Thyroid gland (tissue), 4 donors: ENCODE measurements around the gene SCAANT1.

Source experiments
- POLR2A ChIP-seq, 2 donors: fragments of 450-650 bp; IDR thresholded peaks; one replicate each; pipeline ENCODE4 v1.6.1; 2017; ENCODE audit warnings: antibody characterized with exemption in 2 of 2, mild to moderate bottlenecking in 2 of 2, moderate library complexity in 1 of 2
- TF ChIP-seq, protein P1 (sequence below), 6 experiments: fragments of 200-600 bp in 3 of 6; fragments of 450-650 bp in 3 of 6; sonication (generic) in 3 of 6; IDR thresholded peaks; one replicate each; pipeline ENCODE4 v1.5.1; 2016 to 2019; ENCODE audit warnings: antibody characterized with exemption in 6 of 6, mild to moderate bottlenecking in 2 of 6, inconsistent platforms in 1 of 6, moderate library complexity in 1 of 6

DNA sequence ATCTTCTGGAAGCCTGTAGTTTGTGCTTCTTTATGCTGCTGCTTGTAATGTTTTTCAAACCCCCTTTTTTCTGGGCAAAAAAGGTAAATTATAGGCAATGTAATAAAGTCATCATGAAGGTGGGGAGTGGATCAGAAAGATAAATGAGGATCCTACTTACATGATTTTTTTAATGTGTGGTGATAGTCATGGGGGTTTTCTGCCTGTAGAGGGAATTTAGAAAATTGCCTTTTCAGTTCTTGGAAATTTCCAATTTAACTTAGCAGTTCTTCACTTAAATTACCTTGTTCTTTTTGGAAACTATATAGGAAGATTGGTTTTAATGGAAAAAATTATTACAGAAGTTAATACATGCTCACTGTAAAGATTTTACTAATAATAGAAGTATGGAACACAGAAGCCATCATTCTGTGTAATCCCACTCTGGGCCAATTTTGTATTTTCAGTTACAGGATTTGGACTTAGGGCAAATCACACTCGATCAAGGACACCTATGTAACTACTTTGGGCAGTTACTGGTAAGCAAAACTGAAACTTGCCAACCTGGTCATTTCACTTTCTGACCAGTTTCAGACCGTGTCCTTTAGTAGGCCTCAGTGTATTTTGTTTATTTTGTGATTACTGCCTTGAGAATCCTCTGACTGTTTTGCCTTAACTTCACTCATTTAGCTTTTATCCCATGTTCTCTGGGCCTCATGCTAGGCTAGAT, 10.5 kb upstream of the SCAANT1 start:
- TF ChIP-seq, protein P1, sequence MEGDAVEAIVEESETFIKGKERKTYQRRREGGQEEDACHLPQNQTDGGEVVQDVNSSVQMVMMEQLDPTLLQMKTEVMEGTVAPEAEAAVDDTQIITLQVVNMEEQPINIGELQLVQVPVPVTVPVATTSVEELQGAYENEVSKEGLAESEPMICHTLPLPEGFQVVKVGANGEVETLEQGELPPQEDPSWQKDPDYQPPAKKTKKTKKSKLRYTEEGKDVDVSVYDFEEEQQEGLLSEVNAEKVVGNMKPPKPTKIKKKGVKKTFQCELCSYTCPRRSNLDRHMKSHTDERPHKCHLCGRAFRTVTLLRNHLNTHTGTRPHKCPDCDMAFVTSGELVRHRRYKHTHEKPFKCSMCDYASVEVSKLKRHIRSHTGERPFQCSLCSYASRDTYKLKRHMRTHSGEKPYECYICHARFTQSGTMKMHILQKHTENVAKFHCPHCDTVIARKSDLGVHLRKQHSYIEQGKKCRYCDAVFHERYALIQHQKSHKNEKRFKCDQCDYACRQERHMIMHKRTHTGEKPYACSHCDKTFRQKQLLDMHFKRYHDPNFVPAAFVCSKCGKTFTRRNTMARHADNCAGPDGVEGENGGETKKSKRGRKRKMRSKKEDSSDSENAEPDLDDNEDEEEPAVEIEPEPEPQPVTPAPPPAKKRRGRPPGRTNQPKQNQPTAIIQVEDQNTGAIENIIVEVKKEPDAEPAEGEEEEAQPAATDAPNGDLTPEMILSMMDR (IDR thresholded peaks at IDR 0.05): no peak
- no peak for TF ChIP-seq POLR2A (IDR thresholded peaks at IDR 0.05)
